NCI-H446 (cell line): ENCODE results near the gene ALB.
A peak's percentile ranks its signal among the peaks of the same experiment; 100 is the strongest.

ENCODE experiments used
- DNase-seq, 2 experiments: peaks; one replicate each; lab custom pipeline; 2025; lab: John Stamatoyannopoulos, UW

Gene ALB

DNA sequence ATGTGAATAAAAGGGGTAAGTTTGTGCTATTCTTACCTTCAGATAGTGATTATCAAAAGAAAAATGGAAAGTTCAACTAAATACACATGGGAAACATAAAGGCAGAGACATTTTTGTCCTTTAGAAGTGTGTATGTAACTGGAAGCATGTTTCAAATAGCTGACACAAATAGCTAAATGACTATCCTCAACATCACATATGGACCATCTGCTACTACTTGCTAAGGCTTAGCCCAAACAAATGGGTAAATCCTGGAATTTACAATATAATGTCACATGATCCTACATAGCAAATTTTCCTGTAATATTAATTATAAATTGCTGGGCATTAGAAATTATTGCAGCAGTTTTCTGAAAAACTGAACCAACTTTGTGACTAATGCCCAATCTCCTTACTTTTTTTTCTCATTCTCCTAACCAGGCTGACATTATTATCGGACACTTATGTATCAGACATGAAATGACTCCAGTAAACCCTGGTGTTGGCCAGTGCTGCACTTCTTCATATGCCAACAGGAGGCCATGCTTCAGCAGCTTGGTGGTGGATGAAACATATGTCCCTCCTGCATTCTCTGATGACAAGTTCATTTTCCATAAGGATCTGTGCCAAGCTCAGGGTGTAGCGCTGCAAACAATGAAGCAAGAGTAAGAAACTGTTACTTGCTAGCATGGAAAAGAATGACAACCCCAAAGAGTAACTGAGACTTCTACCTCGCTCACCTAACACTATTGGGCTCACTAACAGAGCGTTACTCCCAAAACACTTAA lies 48.1 kb downstream of the ALB start:
- DNase-seq, result peak; percentile 9 to 77

DNA sequence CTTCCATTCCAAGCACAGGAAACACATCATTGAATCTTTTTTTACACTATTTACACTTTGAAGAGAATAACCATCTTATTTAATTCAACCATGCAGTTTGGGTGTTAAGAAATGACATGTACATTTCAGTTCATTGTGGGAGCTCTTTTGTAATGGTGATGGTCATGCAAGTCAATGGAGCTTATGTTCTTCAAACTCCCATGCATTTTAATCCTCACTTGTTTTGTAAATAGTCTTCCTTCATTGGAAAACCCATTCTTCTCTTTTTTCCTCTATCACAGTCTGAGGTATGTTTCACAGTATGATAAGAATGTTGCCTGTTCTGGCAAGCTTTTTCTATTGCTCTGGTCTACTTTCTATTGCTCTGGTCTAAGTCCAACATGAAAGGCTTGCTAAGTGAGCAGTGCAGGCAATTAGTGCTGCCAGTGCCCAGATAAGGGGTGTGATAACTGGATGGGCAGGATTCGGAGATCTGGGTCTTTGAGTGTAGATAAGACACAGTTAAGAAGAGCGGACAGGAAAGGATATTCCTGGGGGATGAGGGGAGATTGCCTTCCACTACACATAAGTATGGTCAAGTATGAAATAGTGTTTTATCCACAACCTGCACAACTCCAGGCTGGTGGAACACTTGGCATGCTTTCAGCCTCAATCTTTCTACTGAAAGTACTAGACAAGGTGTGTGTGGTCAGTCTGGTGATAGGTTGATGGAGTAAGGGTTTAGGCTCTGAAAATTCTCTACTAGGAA lies 49.0 kb downstream of the ALB start:
- no peak for DNase-seq

DNA sequence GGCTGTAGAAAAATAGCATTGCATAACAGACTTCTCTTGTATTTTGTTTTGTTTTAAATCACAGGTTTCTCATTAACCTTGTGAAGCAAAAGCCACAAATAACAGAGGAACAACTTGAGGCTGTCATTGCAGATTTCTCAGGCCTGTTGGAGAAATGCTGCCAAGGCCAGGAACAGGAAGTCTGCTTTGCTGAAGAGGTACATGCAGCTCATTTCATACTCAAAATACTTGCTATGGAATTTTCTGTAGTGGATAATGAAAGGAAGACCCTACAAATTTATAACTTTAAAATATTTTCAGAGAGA lies 49.6 kb downstream of the ALB start:
- DNase-seq, result no peak

DNA sequence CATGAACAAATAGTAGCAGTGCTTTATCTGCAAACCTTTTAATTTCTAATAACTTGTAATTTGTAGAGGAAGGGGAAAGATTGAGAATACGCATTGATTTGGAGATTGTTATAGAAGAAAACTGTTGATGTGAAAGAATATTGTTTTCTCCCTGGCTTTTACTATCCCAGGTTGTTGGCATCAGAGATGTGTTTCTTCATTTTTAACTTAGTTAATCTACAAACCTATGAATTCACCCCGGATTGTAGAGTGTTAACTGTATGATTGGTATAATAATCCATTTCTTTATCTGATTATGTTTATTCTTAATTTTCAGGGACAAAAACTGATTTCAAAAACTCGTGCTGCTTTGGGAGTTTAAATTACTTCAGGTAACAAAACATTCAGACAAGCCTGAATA lies 50.8 kb downstream of the ALB start:
- DNase-seq, result no peak

DNA sequence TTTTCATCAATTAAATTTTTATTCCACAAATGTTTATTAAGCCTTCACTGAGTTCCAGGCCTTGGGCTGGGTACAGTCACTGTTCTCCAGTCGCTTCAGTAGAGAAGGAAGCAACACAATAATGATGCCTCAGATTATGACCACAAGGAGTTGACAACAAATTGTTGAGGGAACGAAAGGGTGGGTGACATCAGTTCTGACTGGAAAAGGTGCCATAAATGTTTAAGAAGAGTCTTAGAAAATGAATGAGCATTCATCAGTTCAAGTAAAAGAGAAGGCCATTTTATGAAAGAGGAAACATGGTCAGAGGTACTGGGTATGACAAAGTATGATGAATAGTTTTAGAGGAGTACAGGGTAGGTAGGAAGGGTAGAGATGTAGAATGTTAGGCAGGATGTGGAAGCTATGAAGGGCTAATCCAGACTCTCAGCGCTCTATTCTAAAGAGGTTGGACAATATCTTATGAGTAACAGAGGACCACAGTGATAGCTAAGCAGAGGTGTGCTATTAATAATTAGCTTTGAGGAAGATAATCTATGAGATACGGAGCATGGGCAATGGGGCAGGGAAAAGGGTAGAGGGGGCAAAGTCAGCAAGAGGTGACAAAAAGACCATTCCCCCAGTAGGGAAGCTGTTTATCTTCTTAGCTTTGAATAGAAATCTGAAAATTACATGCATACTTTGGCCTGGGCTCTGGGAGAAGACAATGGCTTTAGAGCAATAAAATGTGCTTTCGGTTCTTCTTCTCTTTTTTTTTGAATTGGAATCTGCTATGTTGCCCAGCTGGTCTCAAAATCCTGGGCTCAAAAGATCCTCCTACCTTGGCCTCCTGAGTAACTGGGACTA lies 52.3 kb downstream of the ALB start:
- no peak for DNase-seq

DNA sequence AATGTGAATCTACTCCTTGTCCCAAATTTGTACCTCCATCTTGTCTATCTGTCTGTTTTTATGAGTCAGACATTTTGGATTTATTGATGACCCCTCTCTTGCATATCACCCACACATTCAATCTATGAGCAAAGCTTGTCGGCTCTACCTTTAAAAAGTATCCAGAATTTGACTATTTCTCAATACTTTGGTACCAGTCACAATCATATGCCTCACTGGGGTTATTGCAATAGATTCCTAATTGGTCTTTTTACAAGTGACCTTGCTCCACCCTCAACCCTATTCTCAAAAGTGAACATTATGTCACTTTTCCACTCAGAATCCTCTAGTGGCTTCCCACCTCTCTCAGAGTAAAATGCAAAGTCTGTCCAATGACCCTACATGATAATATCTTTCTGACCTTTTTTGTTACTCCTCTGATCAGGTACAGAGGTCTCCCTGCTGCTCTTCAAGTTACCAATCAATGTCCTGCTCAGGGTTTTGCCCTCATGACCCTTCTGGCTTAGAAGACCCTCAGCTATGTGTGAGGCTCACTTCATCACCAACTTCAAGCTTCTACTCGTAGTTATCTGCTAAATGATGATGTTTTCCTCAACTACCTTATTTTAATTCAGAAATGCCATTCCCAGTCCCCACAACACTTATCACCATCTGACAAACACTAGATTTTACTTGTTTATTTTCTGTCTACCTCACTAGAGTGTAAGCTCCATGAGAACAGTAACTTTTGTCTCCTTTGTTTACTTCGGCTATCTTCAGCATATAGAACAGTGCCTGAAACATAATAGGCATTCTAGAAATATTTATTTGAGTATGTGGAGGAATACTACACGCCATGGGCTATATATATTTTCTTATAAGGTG lies 54.3 kb downstream of the ALB start:
- DNase-seq, result no peak

DNA sequence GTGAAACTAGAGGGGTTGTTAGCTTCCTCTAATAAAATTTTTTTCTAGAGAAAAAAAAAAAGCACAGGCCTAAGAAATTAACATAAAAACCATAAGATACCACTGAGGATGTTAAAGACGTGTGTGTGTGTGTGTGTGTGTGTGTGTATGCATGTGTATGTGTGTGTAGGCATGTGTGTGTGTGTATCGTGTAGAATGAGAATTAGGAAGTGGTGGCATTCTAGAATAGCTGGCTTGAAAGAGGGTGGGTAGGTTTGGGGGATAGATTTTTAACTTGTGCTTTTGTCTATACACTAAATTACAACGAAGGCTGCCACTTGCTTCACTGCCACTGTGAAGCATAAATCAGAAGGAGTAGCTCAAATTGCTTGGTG lies 54.9 kb downstream of the ALB start:
- no peak for DNase-seq

DNA sequence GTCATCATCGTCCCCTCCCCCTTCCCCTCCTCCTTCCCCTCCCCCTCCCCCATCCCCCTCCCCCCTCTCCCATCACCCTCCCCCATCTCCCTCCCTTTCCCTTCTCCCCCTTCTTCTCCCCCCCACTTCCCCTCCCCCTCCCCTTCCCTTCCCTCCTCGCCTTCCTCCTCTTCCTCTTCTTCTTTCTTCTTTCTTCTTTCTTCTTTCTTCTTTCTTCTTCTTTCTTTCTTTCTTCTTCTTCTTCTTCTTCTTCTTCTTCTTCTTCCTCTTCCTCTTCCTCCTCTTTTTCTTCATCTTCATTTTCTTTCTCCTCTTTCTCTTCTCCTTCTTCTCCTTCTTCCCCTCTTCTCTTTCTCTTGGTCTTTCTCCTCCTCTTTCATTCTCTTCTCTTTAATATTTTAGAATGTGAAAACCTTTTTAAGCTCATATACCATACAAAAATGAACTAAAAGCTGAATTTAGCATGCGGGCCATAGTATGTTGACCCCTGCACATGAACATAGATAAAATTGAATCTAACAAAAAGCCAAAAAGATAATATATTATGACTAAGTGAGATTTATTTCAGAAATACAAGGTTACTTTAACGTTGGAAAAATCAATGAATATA lies 56.9 kb downstream of the ALB start:
- DNase-seq, result no peak

DNA sequence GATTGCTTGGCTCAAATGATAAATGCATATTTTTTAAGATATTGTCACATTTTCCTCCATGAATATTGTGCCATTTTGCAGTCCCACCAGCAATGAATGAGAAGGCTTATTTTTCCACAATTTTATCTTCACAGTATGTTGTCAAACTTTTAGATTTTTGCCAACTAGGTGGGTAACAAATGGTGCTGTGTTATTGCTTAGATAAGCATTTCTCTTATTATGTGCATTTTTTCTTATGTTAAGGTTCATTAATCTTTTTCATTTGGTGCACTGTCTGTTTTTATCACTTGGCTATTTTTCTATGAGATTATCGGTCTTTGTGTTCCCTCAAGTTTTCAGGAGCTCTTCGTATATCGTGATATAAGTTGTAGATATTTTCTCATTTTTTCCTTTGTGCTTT lies 64.1 kb downstream of the ALB start:
- no peak for DNase-seq

DNA sequence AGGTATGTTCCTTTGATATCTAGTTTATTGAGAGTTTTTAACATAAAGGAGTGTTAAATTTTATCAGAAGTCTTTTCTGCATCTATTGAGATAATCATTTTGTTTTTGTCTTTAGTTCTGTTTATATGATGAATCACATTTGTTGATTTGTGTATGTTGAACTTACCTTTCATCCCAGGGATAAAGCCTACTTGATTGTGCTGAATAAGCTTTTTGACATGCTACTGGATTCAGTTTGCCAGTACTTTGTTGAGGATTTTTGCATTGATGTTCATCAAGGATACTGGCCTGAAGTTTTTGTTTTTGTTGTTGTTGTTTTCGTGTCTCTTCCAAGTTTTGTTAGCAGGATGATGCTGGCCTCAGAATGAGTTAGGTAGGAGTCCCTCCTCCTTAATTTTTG lies 66.6 kb downstream of the ALB start:
- no peak for DNase-seq
